OCI-LY3 (cell line): ENCODE results near the gene MED9.
"Not testable (repeated sequence)": the region's sequence is repeated elsewhere in the genome, so short reads cannot be mapped to it uniquely, and the experiment has no call there.

Experiments used
- H2AFZ ChIP-seq: fragments of 200-600, 300-600 bp; shearing (Covaris generic); 2 replicates; pipeline ENCODE4 v1.6.0; 2014; ENCODE audit warnings: antibody characterized with exemption, low read depth, low read length
- H3K27ac ChIP-seq: fragments of 200-600, 300-600 bp; sonication (generic); 2 replicates; pipeline ENCODE4 v1.5.1; 2014; ENCODE audit warnings: mild to moderate bottlenecking, low read length, moderate library complexity, mixed read lengths
- H3K27me3 ChIP-seq: fragments of 200-600, 300-600 bp; sonication (generic); 2 replicates; pipeline ENCODE4 v1.6.1; 2014; ENCODE audit warnings: low read depth, low read length, mixed read lengths
- H3K36me3 ChIP-seq: fragments of 200-600, 300-600 bp; sonication (generic); replicated peaks from 2 replicates; pipeline ENCODE3; 2014; ENCODE audit warnings: low read depth, low read length, mixed read lengths
- H3K4me1 ChIP-seq: fragments of 300-600, 200-600 bp; sonication (generic); 2 replicates; pipeline ENCODE4 v1.6.1; 2014; ENCODE audit warnings: low read length, mixed read lengths
- H3K4me2 ChIP-seq: fragments of 200-600, 300-600 bp; sonication (generic); 2 replicates; pipeline ENCODE4 v1.6.1; 2014; ENCODE audit warnings: low read length, mixed read lengths
- H3K4me3 ChIP-seq: fragments of 300-600, 200-600 bp; sonication (generic); 2 replicates; pipeline ENCODE4 v1.5.1; 2014; ENCODE audit warnings: antibody characterized with exemption, mild to moderate bottlenecking, low read length, moderate library complexity
- H3K79me2 ChIP-seq: fragments of 300-600, 200-600 bp; shearing (Covaris generic); 2 replicates; pipeline ENCODE4 v1.6.1; 2014; ENCODE audit warnings: mild to moderate bottlenecking, low read length, mixed read lengths
- H3K9ac ChIP-seq: fragments of 300-600, 200-600 bp; shearing (Covaris generic); 2 replicates; pipeline ENCODE4 v1.6.0; 2014; ENCODE audit warnings: mild to moderate bottlenecking, low read length, moderate library complexity
- H3K9me3 ChIP-seq: fragments of 200-600, 300-600 bp; shearing (Covaris generic); 2 replicates; pipeline ENCODE4 v1.6.1; 2014; ENCODE audit warnings: low read length, mixed read lengths; ENCODE audit not compliant: insufficient read depth
- H4K20me1 ChIP-seq: fragments of 200-600, 300-600 bp; sonication (generic); 2 replicates; pipeline ENCODE4 v1.6.1; 2016; ENCODE audit warnings: low read length, mixed read lengths; ENCODE audit not compliant: insufficient read depth
- CTCF ChIP-seq: fragments of 200-600, 300-600 bp; sonication (generic); IDR thresholded peaks from 2 replicates; pipeline ENCODE4 v1.5.1; 2014; ENCODE audit warnings: antibody characterized with exemption, low read length, low read depth
- EZH2phosphoT487 ChIP-seq: fragments of 200-600 bp; shearing (Covaris generic); IDR thresholded peaks from 2 replicates; pipeline ENCODE4 v1.6.1; 2018; ENCODE audit warnings: antibody characterized with exemption, mixed run types, low read depth

MED9 gene

DNA sequence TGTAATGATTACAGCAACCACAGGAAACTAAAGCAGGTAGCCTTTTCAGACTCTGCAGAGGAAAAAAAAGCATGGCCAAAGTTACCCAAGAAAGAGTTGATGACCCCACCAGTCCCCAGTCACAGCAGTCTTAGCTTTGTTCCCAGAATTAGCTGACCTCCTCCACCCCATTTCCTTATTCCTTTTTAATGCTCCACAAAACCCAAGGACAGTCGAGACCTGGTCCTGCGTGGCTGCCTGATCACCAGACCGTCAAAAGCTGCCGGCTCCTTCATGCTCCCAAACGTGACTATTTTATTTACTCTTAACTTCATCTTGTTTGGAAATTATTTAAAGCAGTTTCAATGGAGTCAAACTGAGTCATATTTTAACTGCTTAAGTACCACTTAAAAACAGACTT lies 28.7 kb upstream of the MED9 start:
- H3K4me2 ChIP-seq, result no peak overlapping the region
- no peak overlapping the region for H3K4me3 ChIP-seq
- H4K20me1 ChIP-seq, result no peaks in the 10 kb centered on the region

DNA sequence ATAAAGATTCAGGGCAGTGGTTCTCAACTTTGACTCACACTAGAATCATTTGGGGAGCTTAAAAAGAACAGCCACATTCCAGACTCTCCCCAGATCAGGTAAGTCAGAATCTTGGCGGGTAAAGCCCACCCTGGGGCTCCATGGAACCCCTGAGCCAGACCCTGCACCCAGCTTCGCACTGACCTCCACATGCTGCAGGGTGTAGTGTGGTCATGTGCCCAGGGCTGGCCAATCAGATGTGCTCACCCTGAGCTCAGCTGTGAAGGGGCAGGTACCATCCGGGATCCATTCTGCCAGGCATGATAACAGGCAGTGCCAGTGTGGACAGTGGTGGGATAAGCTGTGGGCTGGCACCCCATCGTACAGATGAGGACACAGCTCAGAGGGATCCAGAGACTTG lies 28.1 kb upstream of the MED9 start:
- H3K4me1 ChIP-seq, result no peaks in the 10 kb centered on the region
- H3K4me3 ChIP-seq, result no peak overlapping the region
- H4K20me1 ChIP-seq, result no peaks in the 10 kb centered on the region
- no peak for TF ChIP-seq EZH2phosphoT487
- no peak for TF ChIP-seq CTCF
- no peak overlapping the region for H3K4me2 ChIP-seq
- no peaks in the 10 kb centered on the region for H3K79me2 ChIP-seq
- no peaks in the 10 kb centered on the region for H3K36me3 ChIP-seq
- no peak overlapping the region for H2AFZ ChIP-seq
- H3K9me3 ChIP-seq, result no peaks in the 10 kb centered on the region
- no peak overlapping the region for H3K9ac ChIP-seq
- no peaks in the 10 kb centered on the region for H3K27me3 ChIP-seq
- H3K27ac ChIP-seq, result no peak overlapping the region

More for the DNA sequence above, 28.7 kb upstream of the MED9 start:
- no peaks in the 10 kb centered on the region for H3K79me2 ChIP-seq
- no peak overlapping the region for H3K9ac ChIP-seq
- no peaks in the 10 kb centered on the region for H3K9me3 ChIP-seq
- no peaks in the 10 kb centered on the region for H3K4me1 ChIP-seq
- H3K36me3 ChIP-seq, result no peaks in the 10 kb centered on the region
- no peak overlapping the region for H3K27ac ChIP-seq
- no peaks in the 10 kb centered on the region for H3K27me3 ChIP-seq
- TF ChIP-seq EZH2phosphoT487 (no peak), CTCF (no peak)
- no peak overlapping the region for H2AFZ ChIP-seq

- no peak overlapping the region for H3K4me3 ChIP-seq
- no peak overlapping the region for H3K27ac ChIP-seq
- H3K36me3 ChIP-seq, result no peaks in the 10 kb centered on the region
- H3K4me2 ChIP-seq, result no peak overlapping the region
- H3K9ac ChIP-seq, result no peak overlapping the region
- H4K20me1 ChIP-seq, result no peaks in the 10 kb centered on the region
- H3K27me3 ChIP-seq, result no peaks in the 10 kb centered on the region
- H3K79me2 ChIP-seq, result no peaks in the 10 kb centered on the region
- H2AFZ ChIP-seq, result no peak overlapping the region
- no peak for TF ChIP-seq EZH2phosphoT487
- TF ChIP-seq CTCF, result no peak
- no peaks in the 10 kb centered on the region for H3K4me1 ChIP-seq
- H3K9me3 ChIP-seq, result no peaks in the 10 kb centered on the region
These were observed 23.7 kb upstream of the MED9 start for GRCh38 chr17:17453088-17453487.

DNA sequence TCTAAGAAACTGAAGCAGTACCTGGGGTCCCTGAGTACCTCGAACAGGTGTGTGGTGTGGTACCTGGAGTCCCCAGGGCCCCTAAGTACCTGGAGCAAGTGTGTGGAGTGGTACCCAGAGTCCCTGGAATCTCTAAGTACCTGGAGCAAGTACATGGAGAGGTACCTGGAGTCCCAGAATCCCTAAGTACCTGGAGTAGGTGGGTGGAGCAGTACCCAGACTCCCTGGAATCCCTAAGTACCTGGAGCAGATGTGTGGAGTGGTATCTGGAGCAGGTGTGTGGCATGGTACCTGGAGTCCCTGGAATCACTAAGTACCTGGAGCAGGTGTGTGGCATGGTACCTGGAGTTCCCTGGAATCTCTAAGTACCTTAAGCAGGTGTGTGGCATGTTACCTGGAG lies 22.5 kb upstream of the MED9 start:
- no peaks in the 10 kb centered on the region for H3K36me3 ChIP-seq
- TF ChIP-seq EZH2phosphoT487 (no peak), CTCF (no peak)
- H3K9me3 ChIP-seq, result no peaks in the 10 kb centered on the region

GRCh38 chr17:17454700-17455099 lies 22.1 kb upstream of the MED9 start:
- H2AFZ ChIP-seq, H3K27me3 ChIP-seq, H3K9ac ChIP-seq, H3K9me3 ChIP-seq, H3K27ac ChIP-seq, H4K20me1 ChIP-seq, H3K4me1 ChIP-seq, H3K79me2 ChIP-seq, H3K36me3 ChIP-seq, H3K4me2 ChIP-seq, H3K4me3 ChIP-seq: not testable (repeated sequence)

More for the DNA sequence above, 22.5 kb upstream of the MED9 start:
- no peaks in the 10 kb centered on the region for H3K79me2 ChIP-seq
- H4K20me1 ChIP-seq, result no peaks in the 10 kb centered on the region
- no peak overlapping the region for H3K9ac ChIP-seq
- H2AFZ ChIP-seq, result no peak overlapping the region
- H3K4me3 ChIP-seq, result no peak overlapping the region
- no peak overlapping the region for H3K27ac ChIP-seq
- H3K4me2 ChIP-seq, result no peak overlapping the region
- no peaks in the 10 kb centered on the region for H3K4me1 ChIP-seq
- no peaks in the 10 kb centered on the region for H3K27me3 ChIP-seq
